GM20000 (cell line): ENCODE results near the gene AIFM2.
A peak's percentile ranks its signal among the peaks of the same experiment; 100 is the strongest.

Source experiments
- DNase-seq: peaks from one replicate; pipeline ENCODE4 v3.0.0; 2012; ENCODE audit warnings: low spot score
- CTCF ChIP-seq: IDR thresholded peaks from 2 replicates; pipeline ENCODE4 v1.5.1; 2012; ENCODE audit warnings: mild to moderate bottlenecking, control low read depth; ENCODE audit errors: extremely low read depth, missing control alignments

Gene AIFM2

GRCh38 chr10:70145666-70146488 is 13.3 kb upstream of the AIFM2 start:
- TF ChIP-seq CTCF = peak; percentile 69
- peak; percentile 91 for DNase-seq

- no peak for TF ChIP-seq CTCF
- DNase-seq = no peak
Observed at GRCh38 chr10:70145166-70145665, 12.6 kb upstream of the AIFM2 start.

GRCh38 chr10:70144372-70145110 is 11.9 kb upstream of the AIFM2 start:
- DNase-seq = no peak
- TF ChIP-seq CTCF = no peak

- no peak for TF ChIP-seq CTCF
- DNase-seq = no peak
Observed at GRCh38 chr10:70142555-70142954, 9.9 kb upstream of the AIFM2 start.

GRCh38 chr10:70140297-70140696 is 7.7 kb upstream of the AIFM2 start:
- no peak for TF ChIP-seq CTCF
- DNase-seq = no peak

GRCh38 chr10:70139997-70140250 is 7.3 kb upstream of the AIFM2 start:
- no peak for TF ChIP-seq CTCF
- DNase-seq = peak; percentile 6
